UCSD-AML1 (cell line): ENCODE measurements around the gene TBC1D30.
"Not testable (repeated sequence)": the region's sequence is repeated elsewhere in the genome, so short reads cannot be mapped to it uniquely, and the experiment has no call there.

Source experiments
- DNase-seq: peaks from one replicate; lab custom pipeline; 2025; ENCODE audit not compliant: unreplicated experiment; lab: John Stamatoyannopoulos, UW

The TBC1D30 gene

GRCh38 chr12:64806173-64806572 lies 18.3 kb upstream of the TBC1D30 start:
- no peak for DNase-seq

DNA sequence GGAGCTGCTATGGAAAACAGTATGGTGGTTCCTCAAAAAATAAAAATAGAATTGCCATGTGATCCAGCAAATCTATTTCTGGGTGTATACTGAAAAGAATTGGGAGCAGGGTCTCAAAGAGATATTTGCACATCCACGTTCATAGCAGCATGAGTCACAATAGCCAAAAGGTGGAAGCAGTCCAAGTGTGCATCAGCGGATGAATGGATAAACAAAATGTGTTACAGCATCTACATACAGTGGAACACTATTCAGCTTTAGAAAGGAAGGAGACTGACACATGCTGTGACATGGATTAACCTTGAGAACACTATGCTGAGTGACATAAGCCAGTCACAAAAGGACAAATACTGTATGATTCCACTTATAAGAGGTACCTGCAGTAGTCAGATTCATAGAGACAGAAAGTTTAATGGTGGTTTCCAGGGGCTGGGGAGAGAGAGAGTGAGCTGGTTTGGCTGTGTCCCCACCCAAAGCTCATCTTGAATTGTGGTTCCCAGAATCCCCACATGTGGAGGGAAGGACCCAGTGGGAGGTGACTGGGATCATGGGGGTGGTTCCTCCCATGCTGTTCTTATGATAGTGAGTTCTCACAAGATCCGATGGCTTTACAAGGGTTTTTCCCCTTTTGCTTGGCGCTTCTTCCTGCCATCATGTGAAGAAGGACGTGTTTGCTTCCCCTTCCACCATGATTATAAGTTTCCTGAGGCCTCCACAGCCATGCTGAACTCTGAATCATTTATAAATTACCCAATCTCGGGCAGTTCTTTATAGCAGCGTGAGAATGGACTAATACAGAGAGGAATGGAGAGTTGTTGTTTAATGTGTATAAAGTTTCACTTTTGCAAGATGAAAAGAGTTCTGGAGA lies 17.6 kb upstream of the TBC1D30 start:
- DNase-seq, result no peak

DNA sequence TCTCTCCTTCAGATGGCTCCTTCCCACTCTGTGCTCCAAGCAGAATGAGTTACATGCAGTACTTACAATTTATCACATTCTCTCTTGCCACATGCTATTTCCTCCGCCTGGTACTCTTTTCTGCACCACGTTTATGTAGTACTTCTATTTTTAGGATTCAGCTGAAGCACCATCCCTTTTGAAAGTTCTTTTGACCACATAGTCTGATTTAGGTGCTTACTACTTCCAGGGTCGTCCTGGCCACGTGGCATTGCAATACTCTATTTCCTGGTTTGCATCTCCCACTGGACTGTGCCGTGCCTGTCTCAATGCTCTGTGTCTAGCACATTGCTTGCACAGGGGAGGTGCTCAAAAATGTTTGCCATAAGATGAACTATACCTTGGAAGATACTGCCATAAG lies 16.3 kb upstream of the TBC1D30 start:
- no peak for DNase-seq

DNA sequence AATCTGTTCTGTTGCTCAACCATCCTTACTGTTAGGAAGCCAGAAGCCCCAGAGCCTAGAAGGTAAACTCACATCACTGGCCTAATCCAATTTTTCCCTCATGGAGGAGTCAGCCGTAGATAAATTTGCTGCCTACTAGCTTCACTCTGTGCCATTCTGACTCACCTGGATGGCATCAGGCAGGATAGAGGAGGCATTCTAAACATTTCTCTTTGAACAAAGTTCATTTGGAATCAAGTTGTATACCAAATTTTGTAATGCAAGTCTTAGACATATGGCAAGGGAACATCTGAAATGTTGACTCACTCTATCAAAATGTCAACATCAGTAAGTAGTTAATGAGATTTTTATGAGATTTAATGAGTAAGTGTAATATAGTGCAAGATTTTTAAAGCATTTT lies 13.6 kb upstream of the TBC1D30 start:
- DNase-seq, result no peak

- no peak for DNase-seq
These were observed 10.7 kb upstream of the TBC1D30 start for GRCh38 chr12:64813723-64814122.

DNA sequence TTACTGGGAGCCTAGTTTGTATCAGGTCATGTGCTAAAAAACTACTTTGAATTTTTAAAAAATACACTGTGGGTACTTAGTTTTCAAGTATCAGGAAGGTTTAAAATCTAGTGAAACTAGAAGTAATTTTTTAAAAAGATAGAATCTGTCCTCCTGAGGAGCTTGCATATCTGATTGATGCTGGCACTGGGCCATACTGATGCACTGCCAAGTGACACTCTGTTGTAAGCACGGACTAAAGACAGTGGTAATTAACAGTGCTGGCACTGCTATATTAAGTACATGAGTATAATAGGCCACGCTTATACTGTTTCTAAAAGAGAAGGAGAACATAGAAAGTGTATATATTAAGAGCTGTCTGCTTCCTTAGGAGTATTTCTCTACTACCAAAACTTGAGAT lies 10.0 kb upstream of the TBC1D30 start:
- no peak for DNase-seq

GRCh38 chr12:64819816-64820402 lies 4.5 kb upstream of the TBC1D30 start:
- DNase-seq, result no peak

- no peak for DNase-seq
These were observed 3.9 kb upstream of the TBC1D30 start for GRCh38 chr12:64820593-64820992.

GRCh38 chr12:64821116-64821630 lies 3.3 kb upstream of the TBC1D30 start:
- DNase-seq, result no peak

DNA sequence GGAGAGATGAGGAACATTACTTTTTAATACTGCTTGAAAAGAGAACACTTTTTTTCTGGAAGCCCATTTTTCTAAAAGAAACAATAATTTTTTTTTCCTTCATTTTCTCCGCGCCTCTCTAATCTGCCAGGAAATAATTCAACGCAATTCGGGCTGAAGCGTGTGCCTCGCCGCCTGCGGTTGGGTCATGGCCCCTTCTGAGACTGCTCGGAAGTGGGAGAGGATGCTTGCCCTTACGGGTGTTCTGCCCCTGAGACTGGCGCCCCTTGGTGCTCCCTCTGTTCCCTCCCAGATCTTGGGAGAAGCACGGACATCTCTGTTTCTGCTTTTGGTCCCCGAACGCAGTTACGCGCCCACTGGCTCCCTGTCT lies 332 bp upstream of the TBC1D30 start:
- DNase-seq, result no peak

GRCh38 chr12:64825143-64826021 lies 935 bp downstream of the TBC1D30 start:
- DNase-seq, result no peak

GRCh38 chr12:64826234-64826633 lies 1.8 kb downstream of the TBC1D30 start:
- no peak for DNase-seq

DNA sequence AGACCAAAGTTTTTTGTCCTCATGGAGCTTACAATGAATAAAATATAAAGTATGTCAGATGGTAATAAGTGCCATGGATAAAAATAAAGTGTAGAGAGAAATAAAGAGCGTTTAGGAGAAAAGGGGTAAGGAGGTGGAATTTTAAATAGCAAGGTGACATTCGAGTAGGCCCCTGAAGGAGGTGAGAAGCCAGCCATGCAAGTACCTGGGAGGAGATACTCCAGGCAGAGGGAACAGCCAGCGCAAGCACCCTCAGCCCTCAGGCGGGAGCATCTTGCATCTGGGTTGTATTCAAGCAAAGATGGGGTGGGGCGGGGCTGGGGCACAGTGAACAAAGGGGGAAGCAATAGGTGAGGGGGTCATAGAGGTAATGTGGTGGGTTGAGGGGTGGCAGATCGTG lies 4.3 kb downstream of the TBC1D30 start:
- no peak for DNase-seq

GRCh38 chr12:64833928-64834327 lies 9.5 kb downstream of the TBC1D30 start:
- no peak for DNase-seq

DNA sequence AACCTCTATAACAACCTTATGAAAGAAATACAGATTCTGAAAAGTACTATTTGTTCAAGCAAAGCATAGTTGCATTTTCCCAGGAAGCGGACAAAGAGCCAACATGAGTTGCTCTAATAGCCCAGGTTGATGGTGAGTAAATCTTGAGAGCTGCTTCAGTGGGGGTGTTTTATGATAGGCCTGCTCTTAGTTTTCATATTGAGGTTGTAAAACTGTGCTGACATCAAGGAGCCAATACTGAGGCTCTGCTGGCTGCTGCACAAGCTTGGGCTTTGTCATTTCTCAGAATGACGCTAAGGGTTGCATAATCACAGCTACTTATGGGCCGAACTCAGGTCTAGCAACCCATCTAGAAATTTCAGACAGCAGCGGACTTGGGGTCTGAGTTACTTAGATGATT lies 11.5 kb downstream of the TBC1D30 start:
- no peak for DNase-seq

GRCh38 chr12:64836856-64837255 lies 12.4 kb downstream of the TBC1D30 start:
- no peak for DNase-seq

DNA sequence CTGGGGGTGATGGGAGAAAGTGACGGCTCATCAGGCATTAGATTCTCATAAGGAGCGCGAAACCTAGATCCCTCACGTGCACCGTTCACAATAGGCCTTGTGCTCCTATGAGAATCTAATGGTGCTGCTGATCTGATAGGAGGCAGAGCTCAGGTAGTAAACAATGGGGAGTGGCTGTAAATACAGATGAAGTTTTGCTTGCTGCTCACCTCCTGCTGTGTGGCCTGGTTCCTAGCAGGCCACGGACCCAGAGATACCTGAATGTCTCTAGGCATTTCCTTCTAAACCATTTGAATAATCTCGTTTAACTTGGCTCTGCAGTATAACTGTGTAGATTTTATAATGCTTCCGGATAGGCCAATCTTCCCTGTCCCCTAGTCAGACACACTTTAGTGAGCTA lies 13.0 kb downstream of the TBC1D30 start:
- DNase-seq, result no peak

- no peak for DNase-seq
These were observed 15.7 kb downstream of the TBC1D30 start for GRCh38 chr12:64840119-64840518.

DNA sequence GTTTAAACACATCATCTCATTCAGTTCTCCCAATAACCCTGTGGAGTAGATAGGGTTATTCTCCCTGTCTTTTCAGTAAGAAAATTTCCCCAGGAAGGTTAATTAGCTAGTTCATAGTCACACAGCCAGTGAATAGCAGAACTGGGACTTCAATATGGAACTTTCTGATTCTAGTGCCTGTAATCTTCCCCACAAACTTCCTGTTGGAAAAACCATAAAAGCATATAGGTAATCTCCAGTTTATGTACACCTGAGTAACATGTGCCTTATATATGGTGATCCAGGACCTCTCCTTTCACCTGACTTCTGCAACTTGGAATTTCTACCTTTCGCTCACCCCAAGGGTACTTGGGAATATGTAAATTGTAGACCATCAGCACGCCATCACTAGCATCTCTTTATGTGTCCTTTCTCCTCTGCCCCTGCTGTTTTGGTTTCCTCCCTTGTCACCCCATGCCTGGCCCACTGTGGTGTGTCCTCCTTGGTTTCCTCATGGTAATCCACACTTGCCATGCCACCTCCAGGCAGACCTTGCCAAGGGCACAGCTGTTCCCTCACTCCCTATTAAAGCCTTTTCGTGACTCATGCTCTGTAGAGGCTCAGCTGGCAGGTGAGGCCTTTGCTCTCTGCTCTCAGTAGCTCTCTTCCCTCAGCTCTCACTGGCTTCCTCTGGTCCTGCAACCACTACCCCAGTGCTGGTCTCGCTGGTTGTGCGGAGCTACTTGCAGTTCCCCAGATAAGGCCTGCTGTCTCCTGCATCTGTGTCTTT lies 16.7 kb downstream of the TBC1D30 start:
- DNase-seq, result no peak

GRCh38 chr12:64848409-64848808 lies 24.0 kb downstream of the TBC1D30 start:
- DNase-seq, result not testable (repeated sequence)
